Epithelial cell of proximal tubule (primary cell): ENCODE results near the gene COG5. TPM values are rescaled to one million over a fixed set of nuclear protein-coding genes. Genes with fewer than 3 reads are reported as not detected.
A peak's percentile ranks its signal among the peaks of the same experiment; 100 is the strongest.

Experiments
- DNase-seq: peaks from one replicate; pipeline ENCODE4 v3.0.0-alpha.2; 2011; ENCODE audit warnings: low read depth
- H3K4me3 ChIP-seq: 2 replicates; pipeline ENCODE4 v1.5.1; 2011; ENCODE audit warnings: low read depth, mild to moderate bottlenecking, low read length
- total RNA-seq: library from RNA; depleted of rRNA; stranded (reverse); fragments of >200 nt; gene quantifications from 2 replicates; pipeline ENCODE4 v1.2.3, GENCODE V29; 2015
- TF ChIP-seq, protein P1 (sequence below): conservative IDR thresholded peaks from 2 replicates; pipeline ENCODE4 v1.5.1; 2012; ENCODE audit warnings: low read depth, mild to moderate bottlenecking, low read length

Gene COG5
- total RNA-seq, 1 donor from 2014 or later = 31.4 TPM

DNA sequence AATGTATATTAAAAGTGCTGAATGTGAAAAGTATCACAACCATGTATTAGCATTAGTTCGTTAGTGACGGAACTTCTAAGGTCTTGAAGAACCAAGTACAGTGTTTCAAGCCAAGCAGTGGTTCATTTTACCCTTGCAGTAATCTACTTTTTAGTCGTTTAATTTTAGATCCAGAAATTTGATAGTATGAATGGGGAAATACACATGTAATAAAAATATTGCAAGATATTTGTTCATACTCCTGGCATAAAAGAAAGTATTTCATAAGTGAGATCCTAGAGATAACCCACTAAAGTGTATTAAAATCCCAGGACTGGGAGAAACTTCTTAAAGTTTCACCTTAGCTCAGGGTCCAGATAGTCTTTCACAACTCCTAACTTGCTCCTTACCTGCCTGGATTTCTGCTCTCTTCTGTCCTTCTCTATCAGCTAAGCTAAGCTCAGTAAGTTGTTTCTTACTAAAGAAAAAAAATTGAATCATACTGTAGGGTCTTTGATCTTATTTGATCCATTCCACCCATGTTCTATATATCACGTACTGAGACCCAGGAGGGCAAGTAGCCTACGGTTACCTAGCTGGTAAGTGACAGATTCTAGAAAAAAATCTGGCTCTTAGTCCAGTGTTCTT, 17.8 kb upstream of the COG5 start:
- TF ChIP-seq, protein P1, sequence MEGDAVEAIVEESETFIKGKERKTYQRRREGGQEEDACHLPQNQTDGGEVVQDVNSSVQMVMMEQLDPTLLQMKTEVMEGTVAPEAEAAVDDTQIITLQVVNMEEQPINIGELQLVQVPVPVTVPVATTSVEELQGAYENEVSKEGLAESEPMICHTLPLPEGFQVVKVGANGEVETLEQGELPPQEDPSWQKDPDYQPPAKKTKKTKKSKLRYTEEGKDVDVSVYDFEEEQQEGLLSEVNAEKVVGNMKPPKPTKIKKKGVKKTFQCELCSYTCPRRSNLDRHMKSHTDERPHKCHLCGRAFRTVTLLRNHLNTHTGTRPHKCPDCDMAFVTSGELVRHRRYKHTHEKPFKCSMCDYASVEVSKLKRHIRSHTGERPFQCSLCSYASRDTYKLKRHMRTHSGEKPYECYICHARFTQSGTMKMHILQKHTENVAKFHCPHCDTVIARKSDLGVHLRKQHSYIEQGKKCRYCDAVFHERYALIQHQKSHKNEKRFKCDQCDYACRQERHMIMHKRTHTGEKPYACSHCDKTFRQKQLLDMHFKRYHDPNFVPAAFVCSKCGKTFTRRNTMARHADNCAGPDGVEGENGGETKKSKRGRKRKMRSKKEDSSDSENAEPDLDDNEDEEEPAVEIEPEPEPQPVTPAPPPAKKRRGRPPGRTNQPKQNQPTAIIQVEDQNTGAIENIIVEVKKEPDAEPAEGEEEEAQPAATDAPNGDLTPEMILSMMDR = no peak
- peak overlapping the region; percentile 73 for H3K4me3 ChIP-seq
- no peak for DNase-seq

DNA sequence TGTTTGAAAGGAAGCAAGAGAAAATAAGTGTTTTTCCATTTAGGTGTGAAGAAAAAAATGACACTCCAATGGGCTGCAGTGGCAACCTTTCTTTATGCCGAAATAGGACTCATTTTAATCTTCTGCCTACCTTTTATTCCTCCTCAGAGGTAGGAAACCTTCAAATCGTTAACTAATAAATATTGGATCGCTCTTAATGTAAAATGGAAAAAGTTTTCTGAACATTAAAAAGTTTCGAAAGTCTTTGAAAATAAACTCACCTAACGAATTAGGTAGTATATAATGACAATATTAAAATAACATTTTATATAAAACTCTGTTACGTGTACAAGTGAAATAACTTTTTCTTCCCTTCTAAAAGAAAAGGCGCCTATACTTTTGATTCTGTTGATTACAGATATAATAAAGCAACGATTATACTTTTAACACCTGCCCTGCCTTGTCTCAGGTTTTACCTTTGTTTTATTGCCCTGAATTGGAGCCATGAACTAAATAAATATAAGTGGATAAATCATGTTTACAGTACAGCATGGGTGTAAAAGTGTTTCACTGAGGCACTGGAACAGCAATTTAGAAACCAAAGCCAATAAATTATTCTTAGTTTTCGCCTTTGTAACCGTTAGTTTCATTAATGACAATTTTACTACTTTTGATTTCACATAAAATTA, 17.1 kb upstream of the COG5 start:
- peak overlapping the region; percentile 73 for H3K4me3 ChIP-seq
- TF ChIP-seq, protein P1 = no peak
- DNase-seq = no peak

DNA sequence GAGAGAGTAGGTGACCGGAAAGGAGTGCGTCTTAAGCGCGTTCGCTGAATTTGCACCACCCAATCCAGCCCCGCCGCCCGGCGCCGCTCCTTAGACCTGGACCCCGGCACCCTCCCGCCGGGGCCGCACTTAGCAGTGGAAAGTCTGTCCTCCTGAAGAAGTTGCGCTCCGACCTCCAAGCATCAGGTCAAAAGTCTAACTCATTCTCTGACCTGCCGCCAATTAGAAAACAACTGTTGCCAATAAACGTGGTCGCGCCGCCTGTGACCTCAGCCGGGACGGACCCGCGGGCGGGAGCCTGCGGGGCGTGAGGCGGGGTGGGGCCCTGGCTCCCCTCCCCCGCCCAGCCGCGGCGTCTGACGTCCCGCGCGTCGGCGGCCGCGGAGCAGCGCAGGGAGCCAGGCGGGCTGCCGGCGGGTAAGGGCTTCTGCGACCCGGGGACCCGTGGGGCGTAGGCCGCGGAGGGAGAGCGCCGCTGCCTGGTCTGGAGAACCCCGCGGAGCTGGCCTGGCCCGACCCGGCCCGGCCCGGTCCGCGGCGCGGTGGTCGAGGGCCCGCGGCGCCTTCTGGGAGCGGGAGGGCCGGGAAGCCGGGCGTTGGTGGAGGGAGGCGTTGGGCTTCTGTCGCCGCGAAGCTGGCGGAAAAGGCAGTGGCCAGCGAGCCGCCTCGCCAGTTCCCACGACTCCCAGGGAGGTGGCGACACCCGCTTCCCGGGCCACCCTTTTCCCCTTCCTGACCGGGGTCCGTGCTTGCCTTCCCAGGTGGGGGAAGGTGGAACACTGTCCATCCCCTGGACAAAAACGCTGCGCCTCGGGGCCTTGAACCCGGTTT, 16.4 kb upstream of the COG5 start, which contains the start of gene BCAP29:
Gene BCAP29, plus strand, starts transcription at position 362 of the 831 bp plus-strand sequence. CDS start 527 bp downstream, outside the sequence.
- TF ChIP-seq, protein P1 = peak; percentile 31
- peak within 1 kb of the TSS; percentile 73 for H3K4me3 ChIP-seq
- no peak for DNase-seq

DNA sequence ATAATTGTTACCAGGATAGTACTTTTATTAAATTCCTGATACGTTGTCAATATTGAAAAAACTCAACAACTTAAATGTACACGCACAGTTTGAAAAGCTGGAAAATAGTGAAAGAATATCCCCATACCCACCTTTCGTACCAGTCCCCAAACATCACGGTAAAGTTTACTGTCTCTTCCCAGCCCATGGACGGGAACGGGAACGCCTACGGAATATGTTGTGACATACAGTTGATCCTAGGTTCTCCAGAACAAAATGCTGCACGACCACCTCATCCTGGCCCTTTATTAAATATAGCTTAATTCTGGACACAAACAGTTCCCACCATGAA, 15.8 kb upstream of the COG5 start:
- H3K4me3 ChIP-seq = peak overlapping the region; percentile 73
- TF ChIP-seq, protein P1 = no peak
- no peak for DNase-seq

DNA sequence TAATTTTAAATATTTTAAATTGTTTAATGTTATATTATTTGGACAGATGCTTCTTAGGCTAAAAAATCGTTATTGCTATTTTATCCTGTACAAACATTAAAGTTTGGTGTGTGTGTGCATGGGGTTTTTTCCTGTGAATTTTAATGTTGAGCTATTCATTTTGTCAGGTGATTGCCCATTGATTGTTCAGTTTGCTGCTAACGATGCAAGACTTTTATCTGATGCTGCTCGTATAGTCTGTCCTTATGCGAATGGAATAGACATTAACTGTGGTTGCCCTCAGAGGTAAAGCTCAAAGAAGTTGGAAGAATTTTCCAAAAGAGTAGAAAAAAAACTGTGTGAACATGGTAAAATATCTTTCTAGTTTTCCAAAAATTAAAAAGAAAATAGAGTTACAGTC, 9.8 kb upstream of the COG5 start:
- no peak overlapping the region for H3K4me3 ChIP-seq
- TF ChIP-seq, protein P1 = no peak
- no peak for DNase-seq

DNA sequence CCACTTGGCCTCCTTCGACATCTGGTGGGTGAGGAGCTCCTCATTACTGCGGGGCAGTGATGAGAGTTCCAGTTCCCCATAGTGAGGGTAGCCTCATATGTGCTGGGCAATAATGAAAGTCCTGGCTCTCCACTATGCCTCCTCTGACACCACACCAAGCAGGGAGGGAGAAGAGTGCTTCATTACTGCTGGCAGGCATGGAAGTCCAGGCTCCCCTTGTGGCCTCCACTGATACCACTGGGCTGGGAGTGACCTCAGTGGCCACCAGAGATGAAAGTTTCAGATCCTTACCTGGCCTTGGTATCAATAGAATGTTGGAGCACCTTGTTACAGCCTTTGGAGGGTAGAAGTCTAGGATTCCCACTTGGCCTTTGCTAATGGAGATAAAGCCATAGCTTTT, 6.6 kb upstream of the COG5 start:
- DNase-seq = no peak
- TF ChIP-seq, protein P1 = no peak
- no peak overlapping the region for H3K4me3 ChIP-seq
